Left lung (tissue), 10 donors: ENCODE results near the gene MYH14. TPM values are rescaled to one million over a fixed set of nuclear protein-coding genes. Genes with fewer than 3 reads are reported as not detected.

Experiments used
- ATAC-seq: fragments of 200-7000 bp; cut with Tn5 transposase; one replicate; pipeline ENCODE4 v1.9.1; 2020; ENCODE audit warnings: moderate library complexity
- DNase-seq, 4 donors: peaks; one replicate each; pipeline ENCODE4 v3.0.0-alpha.2; 2013 to 2020
- H3K27ac ChIP-seq, 2 donors: fragments of 200-600 bp; sonication (generic) in 1 of 2; one replicate each; pipeline versions ENCODE4 v1.5.0 to v1.8.0; 2020 to 2021
- H3K27me3 ChIP-seq, 2 donors: fragments of 200-600 bp; sonication (generic) in 1 of 2; one replicate each; pipeline versions ENCODE4 v1.5.0 to v1.8.0; 2020 to 2021
- H3K36me3 ChIP-seq, 2 donors: fragments of 200-600 bp; sonication (generic) in 1 of 2; one replicate each; pipeline versions ENCODE4 v1.5.0 to v1.8.0; 2020 to 2021
- H3K4me1 ChIP-seq, 2 donors: fragments of 200-600 bp; one replicate each; pipeline ENCODE4 v1.8.0; 2021
- H3K4me3 ChIP-seq, 2 donors: fragments of 200-600 bp; sonication (generic) in 1 of 2; one replicate each; pipeline versions ENCODE4 v1.5.0 to v1.8.0; 2020 to 2021; ENCODE audit warnings: mild to moderate bottlenecking in 1 of 2
- H3K9me3 ChIP-seq, 2 donors: fragments of 200-600 bp; sonication (generic) in 1 of 2; one replicate each; pipeline versions ENCODE4 v1.5.0 to v1.8.0; 2020 to 2021
- CTCF ChIP-seq, 2 donors: fragments of 200-600 bp; sonication (generic) in 1 of 2; IDR thresholded peaks; one replicate each; pipeline versions ENCODE4 v1.5.0 to v1.8.0; 2021; ENCODE audit warnings: antibody characterized with exemption in 2 of 2
- intact Hi-C, 2 donors: fragments of 100-400 bp; cut with DNase I; formaldehyde crosslinking; loops; one replicate each; pipeline versions ENCODE4 v1.11.2 to v1.14.2; 2022
- polyA plus RNA-seq, 6 donors: library from polyadenylated mRNA; unstranded; fragments of 120-200 nt; gene quantifications; one replicate each; pipeline ENCODE4 v1.2.1, GENCODE V29; 2013; ENCODE audit not compliant: insufficient read length in 6 of 6
- total RNA-seq, 2 donors: library from RNA; stranded (reverse); fragmentation: NEBNext Ultra II Directional; extraction: Animal tissue kit (Norgen Biotek cat#: 25700); gene quantifications; one replicate each; pipeline ENCODE4 v1.2.1, GENCODE V29; 2021
- donor health status: DM: no; HTN: yes; CAD: no.
- donor health status: DM: no; HTN: no; CAD: no.

Gene MYH14
- total and polyA plus RNA-seq, 8 donors, result 46.0 to 195 (median 55.6) TPM

GRCh38 chr19:50286443-50286842 lies 83.0 kb downstream of the MYH14 start:
- H3K9me3 ChIP-seq, result peaks cover 0 to 17% of the 10 kb centered on the region in 2 donors
- H3K27me3 ChIP-seq, result peaks cover 0 to 10% of the 10 kb centered on the region in 2 donors
- H3K4me3 ChIP-seq, result no peak overlapping the region
- no peak for DNase-seq
- ATAC-seq, result no peak
- peaks cover 0 to 61% of the 10 kb centered on the region in 2 donors for H3K36me3 ChIP-seq
- intact Hi-C loops, result no loop called here
- no peak for TF ChIP-seq CTCF (IDR thresholded peaks at IDR 0.05)
- no peaks in the 10 kb centered on the region for H3K4me1 ChIP-seq
- H3K27ac ChIP-seq, result no peak overlapping the region

- H3K27me3 ChIP-seq, result peaks cover 0 to 10% of the 10 kb centered on the region in 2 donors
- DNase-seq (no peak), ATAC-seq (no peak)
- intact Hi-C loops, result no loop called here
- H3K4me1 ChIP-seq, result no peaks in the 10 kb centered on the region
- peaks cover 0 to 55% of the 10 kb centered on the region in 2 donors for H3K36me3 ChIP-seq
- H3K9me3 ChIP-seq, result peaks cover 0 to 17% of the 10 kb centered on the region in 2 donors
- no peak overlapping the region for H3K4me3 ChIP-seq
- H3K27ac ChIP-seq, result no peak overlapping the region
- TF ChIP-seq CTCF (IDR thresholded peaks at IDR 0.05), result no peak
These were observed 83.9 kb downstream of the MYH14 start for GRCh38 chr19:50287331-50287730.

- intact Hi-C loops, result no loop called here
- Histone ChIP-seq H3K4me1 (no peaks in the 10 kb centered on the region), H3K27me3 (peaks cover 0 to 15% of the 10 kb centered on the region in 2 donors), H3K9me3 (peaks cover 0 to 17% of the 10 kb centered on the region in 2 donors), H3K27ac (no peak overlapping the region), H3K36me3 (peaks cover 0 to 56% of the 10 kb centered on the region in 2 donors), H3K4me3 (no peak overlapping the region)
- ATAC-seq (no peak), DNase-seq (no peak)
- no peak for TF ChIP-seq CTCF (IDR thresholded peaks at IDR 0.05)
These were observed 85.5 kb downstream of the MYH14 start for GRCh38 chr19:50288954-50289353.

- peaks cover 0 to 57% of the 10 kb centered on the region in 2 donors for H3K36me3 ChIP-seq
- ATAC-seq (no peak), DNase-seq (no peak)
- H3K27ac ChIP-seq, result no peak overlapping the region
- no peak overlapping the region for H3K4me3 ChIP-seq
- intact Hi-C loops, result no loop called here
- peaks cover 0 to 15% of the 10 kb centered on the region in 2 donors for H3K9me3 ChIP-seq
- no peaks in the 10 kb centered on the region for H3K4me1 ChIP-seq
- H3K27me3 ChIP-seq, result peaks cover 0 to 15% of the 10 kb centered on the region in 2 donors
- no peak for TF ChIP-seq CTCF (IDR thresholded peaks at IDR 0.05)
These were observed 86.6 kb downstream of the MYH14 start for GRCh38 chr19:50290011-50290410.

- Histone ChIP-seq H3K36me3 (peaks cover 0 to 52% of the 10 kb centered on the region in 2 donors), H3K4me1 (no peaks in the 10 kb centered on the region), H3K9me3 (peaks cover 0 to 8% of the 10 kb centered on the region in 2 donors), H3K4me3 (no peak overlapping the region), H3K27me3 (peaks cover 0 to 15% of the 10 kb centered on the region in 2 donors), H3K27ac (no peak overlapping the region)
- DNase-seq (no peak), ATAC-seq (no peak)
- intact Hi-C loops, result no loop called here
- no peak for TF ChIP-seq CTCF (IDR thresholded peaks at IDR 0.05)
These were observed 87.4 kb downstream of the MYH14 start for GRCh38 chr19:50290775-50291174.
